ENCODE measurements around the gene PABPN1L. TPM values are rescaled to one million over a fixed set of nuclear protein-coding genes. Genes with fewer than 3 reads are reported as not detected.

Gene PABPN1L
- total and polyA plus RNA-seq, 2 of the 4 experiments (the other 2 are of a cell fraction): not detected

- Histone ChIP-seq H3K27ac (ENCODE audit: insufficient read depth, low read length) (no peak overlapping the region), H3K9ac (ENCODE audit: low read depth, low read length) (no peak overlapping the region), H3K9me1 (ENCODE audit: insufficient read depth, low read length) (no peaks in the 10 kb centered on the region), H3K23ac (ENCODE audit: low read depth, low read length) (no peak overlapping the region), H3K4me3 (ENCODE audit: insufficient read depth, low read depth, low read length) (no peak overlapping the region), H3K36me3 (ENCODE audit: control insufficient read depth, insufficient read depth, low read length) (peaks cover 33% of the 10 kb centered on the region), H3K4ac (ENCODE audit: low read depth, low read length) (no peak overlapping the region), H3K4me2 (ENCODE audit: low read depth, low read length) (no peak overlapping the region), H2BK15ac (ENCODE audit: low read depth, low read length) (no peak overlapping the region), H3K9me3 (ENCODE audit: control insufficient read depth, insufficient read depth, low read length) (no peaks in the 10 kb centered on the region), H3K27me3 (ENCODE audit: control insufficient read depth, insufficient read depth, low read length) (no peaks in the 10 kb centered on the region), H4K20me1 (ENCODE audit: insufficient read depth, low read length) (peaks cover 4% of the 10 kb centered on the region; the same call in 1 of the 2 replicates), H4K5ac (ENCODE audit: low read depth, low read length) (no peak overlapping the region), H2AK5ac (ENCODE audit: low read depth, low read length) (no peak overlapping the region), H3K18ac (ENCODE audit: low read depth, low read length) (no peak overlapping the region), H2BK20ac (ENCODE audit: low read depth, low read length) (no peak overlapping the region), H3K14ac (replicated peaks; ENCODE audit: low read depth, low read length) (no peak overlapping the region), H4K91ac (ENCODE audit: insufficient read depth, low read depth, low read length) (no peak overlapping the region), H2AFZ (replicated peaks; ENCODE audit: low read length, poor library complexity) (no peak overlapping the region), H3K79me1 (ENCODE audit: low read depth in 1 of 2, low read length in 2 of 2) (no peaks in the 10 kb centered on the region; a peak in 1 of 4 replicates), H2BK5ac (ENCODE audit: low read depth, low read length, poor library complexity, severe bottlenecking) (no peak overlapping the region), H2AK9ac (replicated peaks; ENCODE audit: low read depth, low read length, poor library complexity) (no peak overlapping the region), H3K56ac (ENCODE audit: extremely low read depth, insufficient read depth, low read length) (no peak overlapping the region), H3K4me1 (ENCODE audit: control insufficient read depth, insufficient read depth, low read length) (no peaks in the 10 kb centered on the region), H4K8ac (ENCODE audit: low read depth in 2 of 2, low read length in 2 of 2) (no peak overlapping the region), H2BK120ac (ENCODE audit: low read depth, low read length) (no peak overlapping the region)
- intact Hi-C loops (cut with micrococcal nuclease) (no loop called here), dilution Hi-C loops (cut with HindIII; ENCODE audit: low sequenced_read_pairs, unreplicated experiment) (no loop called here), in situ Hi-C loops (cut with MboI; ENCODE audit: low sequenced_read_pairs) (no loop called here)
- ChIA-PET CTCF (no interaction called here), POLR2A (ENCODE audit: unreplicated experiment) (no interaction called here)
- ATAC-seq (ENCODE audit: low read depth): no peak
- 93% methylated on average over 12 of the region's 17 CpGs; no CpG with 5 or more reads in 1 of the 2 experiments for WGBS, 2 experiments (ENCODE audit: extremely low coverage in 2 of 2, insufficient read length in 1 of 2)
- no peak for DNase-seq
- no TSS peak for BruUV-seq (replicated peaks)
- TF ChIP-seq BHLHE40 (IDR thresholded peaks at IDR 0.05; ENCODE audit: low read depth, low read length) (no peak), RFX5 (IDR thresholded peaks at IDR 0.05; ENCODE audit: low read depth, low read length) (no peak), MAFK (IDR thresholded peaks at IDR 0.05; ENCODE audit: low read depth, low read length) (no peak), CTCF (conservative IDR thresholded peaks at IDR 0.05; ENCODE audit: low read depth, low read length) (no peak), MXI1 (IDR thresholded peaks at IDR 0.05; ENCODE audit: borderline replicate concordance, low read depth, low read length) (no peak), ELK1 (IDR thresholded peaks at IDR 0.05; ENCODE audit: borderline replicate concordance, low read depth, low read length) (no peak), CEBPB (IDR thresholded peaks at IDR 0.05; ENCODE audit: low read depth, low read length) (no peak), RCOR1 (IDR thresholded peaks at IDR 0.05; ENCODE audit: insufficient replicate concordance, low read length) (no peak), MAZ (IDR thresholded peaks at IDR 0.05; ENCODE audit: borderline replicate concordance, low read depth, low read length) (no peak), CHD1 (IDR thresholded peaks at IDR 0.05; ENCODE audit: low read depth, low read length) (no peak)
These were observed 29.7 kb downstream of the PABPN1L start for GRCh38 chr16:88836791-88837190.

Measured in IMR-90 (cell line).